Fibroblast of the aortic adventitia (primary cell): ENCODE measurements around the gene ANO6. TPM values are rescaled to one million over a fixed set of nuclear protein-coding genes. Genes with fewer than 3 reads are reported as not detected.

Source experiments
- DNase-seq: peaks from one replicate; pipeline ENCODE4 v3.0.0-alpha.2; 2010; ENCODE audit warnings: low read depth
- H3K4me3 ChIP-seq: 2 replicates; pipeline ENCODE4 v1.5.1; 2011; ENCODE audit warnings: low read depth, mild to moderate bottlenecking, control low read depth, low read length, moderate library complexity
- CTCF ChIP-seq: IDR thresholded peaks from 2 replicates; pipeline ENCODE4 v1.5.1; 2011; ENCODE audit warnings: mild to moderate bottlenecking, low read length, control low read depth, inconsistent platforms; ENCODE audit not compliant: insufficient read depth
- total RNA-seq: library from RNA; depleted of rRNA; stranded (reverse); fragments of >200 nt; gene quantifications from 2 replicates; pipeline ENCODE4 v1.2.3, GENCODE V29; 2012; ENCODE audit warnings: low replicate concordance

The ANO6 gene
- total RNA-seq, 1 donor, result 81.2 TPM

DNA sequence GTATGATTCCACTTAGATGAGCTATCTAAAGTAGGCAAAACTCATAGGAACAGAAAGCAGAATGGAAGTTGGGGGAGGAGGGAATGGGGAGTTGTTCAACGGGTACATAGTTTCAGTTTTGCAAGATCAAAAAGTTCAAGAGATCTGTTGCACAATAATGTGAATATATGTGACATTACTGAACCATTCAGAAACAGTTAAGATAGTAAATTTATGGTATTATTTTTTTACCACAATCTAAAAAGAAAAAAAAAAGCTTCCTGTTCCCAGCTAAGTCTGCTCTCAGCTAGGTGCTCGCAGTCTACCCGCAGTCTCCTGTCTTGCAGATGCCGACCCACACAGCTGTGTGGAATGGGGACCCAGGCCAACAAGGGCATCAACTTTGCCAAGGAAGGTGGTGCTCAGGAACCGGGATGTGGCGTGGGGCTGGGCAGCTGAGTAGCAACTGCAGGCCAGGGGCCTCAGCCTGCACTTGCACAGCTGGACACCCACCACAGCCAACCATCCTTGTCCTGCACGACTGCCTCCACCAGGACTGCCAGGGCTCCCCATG lies 15.3 kb upstream of the ANO6 start:
- no peak overlapping the region for H3K4me3 ChIP-seq
- DNase-seq, result peak; percentile 62
- no peak for TF ChIP-seq CTCF

DNA sequence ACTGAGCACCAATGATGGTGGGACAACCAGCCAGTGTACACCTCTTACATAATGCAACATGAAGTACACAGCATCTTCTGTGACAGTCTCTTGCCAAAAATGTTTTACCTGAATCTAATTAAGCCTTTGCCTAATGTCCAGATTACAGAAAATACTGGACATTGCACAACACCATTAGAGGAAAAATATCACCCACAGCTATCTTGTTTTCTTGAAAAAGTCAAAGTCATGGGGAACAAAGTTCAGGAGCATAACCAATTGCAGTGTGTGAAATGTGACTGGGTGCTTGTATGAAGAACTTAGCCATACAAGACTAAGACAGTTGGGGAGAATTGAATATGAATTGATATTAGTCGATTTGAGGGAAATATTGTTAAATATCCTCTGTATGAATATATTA lies 12.1 kb upstream of the ANO6 start:
- no peak overlapping the region for H3K4me3 ChIP-seq
- TF ChIP-seq CTCF, result no peak
- no peak for DNase-seq

GRCh38 chr12:45204757-45205156 lies 11.1 kb upstream of the ANO6 start:
- no peak for DNase-seq
- no peak overlapping the region for H3K4me3 ChIP-seq
- TF ChIP-seq CTCF, result no peak

- DNase-seq, result no peak
- no peak for TF ChIP-seq CTCF
- no peak overlapping the region for H3K4me3 ChIP-seq
These were observed 10.6 kb upstream of the ANO6 start for GRCh38 chr12:45205165-45205825.

GRCh38 chr12:45208604-45209487 lies 7.0 kb upstream of the ANO6 start:
- TF ChIP-seq CTCF, result no peak
- H3K4me3 ChIP-seq, result no peak overlapping the region
- peak; percentile 74 for DNase-seq

DNA sequence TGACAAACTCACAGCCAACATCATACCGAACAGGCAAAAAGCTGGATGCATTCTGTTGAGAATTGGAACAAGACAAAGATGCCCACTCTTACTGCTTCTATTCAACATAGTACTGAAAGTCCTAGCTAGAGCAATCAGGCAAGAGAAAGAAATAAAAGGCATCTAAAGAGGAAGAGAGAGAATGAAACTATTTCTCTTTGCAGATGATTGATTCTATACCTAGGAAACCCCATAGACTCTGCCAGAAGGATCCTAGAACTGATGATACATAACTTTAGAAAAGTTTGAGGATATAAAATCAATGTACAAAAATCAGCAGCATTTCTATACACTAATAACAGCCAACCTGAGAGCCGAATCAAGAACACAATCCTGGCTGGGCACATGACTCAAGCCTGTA lies 6.1 kb upstream of the ANO6 start:
- TF ChIP-seq CTCF, result no peak
- DNase-seq, result no peak
- H3K4me3 ChIP-seq, result no peak overlapping the region
